GDM1 (cell line): ENCODE data around the gene BRD1.
A peak's percentile ranks its signal among the peaks of the same experiment; 100 is the strongest.

ENCODE experiments used
- DNase-seq: peaks from one replicate; lab custom pipeline; 2025; lab: John Stamatoyannopoulos, UW

Gene BRD1

DNA sequence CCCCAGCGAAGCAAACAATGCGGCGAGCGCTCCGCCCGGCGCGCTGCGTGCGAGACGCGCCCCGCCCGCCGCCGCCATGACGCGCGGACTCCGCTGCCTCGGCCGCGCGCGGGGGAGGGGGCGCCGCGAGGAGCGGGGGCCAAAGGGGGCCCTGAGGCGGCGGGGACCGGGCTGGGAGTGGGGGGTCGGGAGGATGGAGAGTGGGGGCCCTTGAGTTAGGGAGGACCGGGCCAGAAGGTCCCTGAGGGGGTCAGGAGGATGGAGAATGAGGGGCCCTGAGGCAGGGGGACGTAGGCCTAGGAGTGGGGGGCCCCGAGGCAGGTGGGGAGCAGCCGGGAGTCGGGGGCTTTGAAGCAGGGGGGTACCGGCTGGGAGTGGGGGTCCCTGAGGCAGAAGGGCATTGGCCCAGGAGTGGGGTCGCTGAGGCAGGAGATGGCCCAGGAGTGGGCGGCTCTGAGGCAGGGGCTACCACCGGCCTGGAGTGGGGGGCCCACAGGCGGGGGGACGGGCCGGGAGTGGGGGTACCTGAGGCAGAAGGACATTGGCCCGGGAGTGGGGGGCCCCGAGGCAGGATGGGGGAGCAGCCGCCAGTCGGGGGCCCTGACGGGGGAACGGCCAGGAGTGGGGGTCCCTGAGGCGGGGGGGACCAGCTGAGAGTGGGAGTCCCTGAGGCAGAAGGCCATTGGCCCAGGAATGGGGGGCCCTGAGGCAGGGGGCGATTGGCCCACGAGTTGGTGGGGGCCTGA lies at the start of gene BRD1:
Gene BRD1, minus strand, starts transcription at position 21 of the 746 bp plus-strand sequence. CDS start 3,556 bp downstream, outside the sequence.
- peak; percentile 65 for DNase-seq

DNA sequence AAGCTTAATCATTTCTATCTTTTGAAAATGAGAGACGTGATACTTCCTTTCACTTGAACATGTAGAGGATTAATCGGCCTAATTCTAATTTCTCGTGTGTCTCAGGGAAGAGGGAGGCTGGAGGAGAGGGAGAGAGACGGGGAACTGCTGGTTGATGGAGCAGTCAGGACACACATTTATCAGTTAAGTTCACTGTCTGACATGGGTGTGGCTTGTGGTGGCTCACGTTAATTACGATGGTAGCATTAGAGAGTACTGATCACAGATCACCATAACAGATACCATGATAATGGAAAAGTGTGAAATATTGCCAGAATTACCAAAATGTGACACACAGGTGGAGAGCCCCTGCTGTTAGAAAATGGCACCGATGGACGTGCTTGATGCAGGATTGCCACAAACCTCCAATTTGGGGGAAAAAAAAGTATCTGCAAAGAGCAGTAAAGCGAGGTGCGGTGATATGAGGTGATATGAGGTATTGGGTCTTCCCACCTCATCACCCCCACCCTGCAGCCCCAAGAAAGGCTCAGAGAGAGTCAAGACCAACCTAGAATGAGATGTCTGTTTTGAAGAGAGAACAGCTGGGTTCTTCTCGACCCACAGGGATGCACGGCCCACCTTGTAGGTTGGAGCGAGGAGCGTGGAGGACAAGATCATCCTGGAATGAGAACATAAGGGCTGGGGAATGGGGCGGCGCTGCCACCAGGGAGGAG lies 45.7 kb upstream of the BRD1 start:
- DNase-seq, result no peak

DNA sequence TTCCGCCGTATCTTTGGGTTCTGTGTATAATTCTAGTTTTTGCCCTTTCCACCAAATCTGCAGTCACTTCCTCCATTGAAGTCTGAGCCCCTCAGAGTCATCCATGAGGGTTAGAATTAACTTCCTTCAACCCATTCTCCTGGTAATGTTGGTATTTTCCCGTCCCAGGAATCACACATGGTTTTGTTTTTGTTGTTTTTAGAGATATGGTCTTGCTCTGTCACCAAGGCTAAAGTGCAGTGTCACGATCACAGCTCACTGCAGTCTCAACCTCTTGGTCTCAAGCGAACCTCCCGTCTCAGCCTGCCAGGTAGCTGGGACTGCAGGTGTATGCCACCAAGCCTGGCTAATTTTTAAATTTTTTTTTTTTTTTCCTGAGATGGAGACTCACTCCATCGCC lies 44.7 kb upstream of the BRD1 start:
- no peak for DNase-seq

DNA sequence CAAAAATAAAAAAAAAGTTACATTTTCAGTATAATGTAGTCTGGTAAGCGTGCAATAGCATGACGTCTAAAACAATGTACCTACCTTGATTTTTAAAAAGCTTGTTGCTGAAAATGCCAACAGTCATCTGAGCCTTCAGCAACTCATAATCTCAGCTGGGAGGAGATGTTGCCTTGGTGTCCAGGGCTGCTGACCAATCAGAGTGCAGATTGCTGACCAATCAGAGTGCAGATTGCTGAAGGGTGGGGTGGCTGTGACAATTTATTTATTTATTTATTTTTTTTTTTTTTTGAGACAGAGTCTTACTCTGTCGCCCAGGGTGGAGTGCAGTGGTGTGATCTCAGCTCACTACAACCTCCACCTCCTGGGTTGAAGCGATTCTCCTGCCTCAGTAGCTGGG lies 43.8 kb upstream of the BRD1 start:
- DNase-seq, result no peak

DNA sequence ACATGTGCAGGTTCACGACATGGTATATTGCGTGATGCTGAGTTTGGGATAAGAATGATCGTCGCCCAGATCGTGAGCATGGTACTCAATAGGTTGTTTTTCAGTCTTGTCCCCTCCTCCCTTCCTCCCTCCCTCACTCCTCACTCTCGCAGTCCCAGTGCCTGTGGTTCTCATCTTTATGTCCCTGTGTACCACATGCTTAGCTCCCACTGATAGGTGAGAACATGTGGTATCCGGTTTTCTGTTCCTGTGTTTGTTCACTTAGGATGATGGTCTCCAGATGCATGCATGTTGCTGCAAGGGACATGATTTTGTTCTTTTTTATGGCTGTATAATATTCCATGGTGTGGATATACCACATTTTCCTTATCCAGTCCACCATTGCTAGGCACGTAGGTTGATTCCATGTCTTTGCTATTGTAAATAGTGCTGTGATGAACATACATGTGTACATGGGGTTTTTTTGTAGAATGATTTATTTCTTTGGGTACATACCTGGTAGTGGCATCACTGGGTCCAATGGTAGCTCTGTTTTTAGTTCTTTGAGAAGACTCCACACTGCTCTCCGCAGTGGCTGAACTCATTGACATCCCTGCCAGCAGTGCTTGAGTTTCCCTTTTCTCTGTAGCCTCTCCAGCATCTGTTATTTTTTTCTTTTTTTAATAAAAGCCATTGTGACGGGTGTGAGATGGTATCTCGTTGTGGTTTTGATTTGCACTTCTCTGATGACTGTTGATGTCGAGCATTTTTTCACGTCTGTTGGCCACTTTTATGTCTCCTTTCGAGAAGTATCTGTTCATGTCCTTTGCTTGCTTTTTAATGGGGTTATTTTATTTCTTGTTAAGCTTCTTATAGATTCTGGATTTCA lies 42.4 kb upstream of the BRD1 start:
- no peak for DNase-seq

DNA sequence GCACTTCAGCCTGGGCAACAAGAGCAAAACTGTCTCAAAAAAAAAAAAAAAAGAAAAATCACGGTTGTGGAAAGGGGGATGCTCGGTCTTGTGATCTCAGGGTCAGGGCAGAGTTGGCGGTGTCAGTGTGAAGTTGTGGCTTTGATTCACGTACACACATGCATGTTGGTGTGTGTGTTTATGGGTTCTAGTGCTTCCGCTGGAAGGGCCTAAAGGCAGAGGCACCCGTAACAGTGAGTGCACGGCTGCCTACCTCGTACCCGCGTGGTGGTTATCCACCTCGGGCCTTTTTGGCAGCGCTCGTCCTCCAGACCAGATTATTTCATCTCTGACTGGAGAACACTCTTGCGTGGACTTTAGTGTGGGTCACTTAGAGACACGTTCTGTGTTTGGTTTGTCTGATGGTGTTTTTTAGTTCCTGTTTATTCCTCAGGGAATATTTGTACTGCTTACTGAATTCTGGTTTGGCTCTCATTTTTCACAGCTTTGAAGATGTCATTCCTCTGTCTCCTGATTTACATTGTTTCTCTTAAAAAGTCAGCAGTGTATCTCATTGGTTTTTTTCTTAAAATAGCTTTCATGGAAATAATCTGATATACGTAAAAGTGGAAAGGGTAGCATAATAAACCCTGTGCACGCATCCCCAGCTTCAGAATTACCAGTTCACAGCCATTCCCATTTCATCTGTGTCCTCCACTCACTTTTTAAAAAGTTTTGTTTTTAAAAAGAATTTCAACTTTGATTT lies 41.6 kb upstream of the BRD1 start:
- DNase-seq, result no peak

DNA sequence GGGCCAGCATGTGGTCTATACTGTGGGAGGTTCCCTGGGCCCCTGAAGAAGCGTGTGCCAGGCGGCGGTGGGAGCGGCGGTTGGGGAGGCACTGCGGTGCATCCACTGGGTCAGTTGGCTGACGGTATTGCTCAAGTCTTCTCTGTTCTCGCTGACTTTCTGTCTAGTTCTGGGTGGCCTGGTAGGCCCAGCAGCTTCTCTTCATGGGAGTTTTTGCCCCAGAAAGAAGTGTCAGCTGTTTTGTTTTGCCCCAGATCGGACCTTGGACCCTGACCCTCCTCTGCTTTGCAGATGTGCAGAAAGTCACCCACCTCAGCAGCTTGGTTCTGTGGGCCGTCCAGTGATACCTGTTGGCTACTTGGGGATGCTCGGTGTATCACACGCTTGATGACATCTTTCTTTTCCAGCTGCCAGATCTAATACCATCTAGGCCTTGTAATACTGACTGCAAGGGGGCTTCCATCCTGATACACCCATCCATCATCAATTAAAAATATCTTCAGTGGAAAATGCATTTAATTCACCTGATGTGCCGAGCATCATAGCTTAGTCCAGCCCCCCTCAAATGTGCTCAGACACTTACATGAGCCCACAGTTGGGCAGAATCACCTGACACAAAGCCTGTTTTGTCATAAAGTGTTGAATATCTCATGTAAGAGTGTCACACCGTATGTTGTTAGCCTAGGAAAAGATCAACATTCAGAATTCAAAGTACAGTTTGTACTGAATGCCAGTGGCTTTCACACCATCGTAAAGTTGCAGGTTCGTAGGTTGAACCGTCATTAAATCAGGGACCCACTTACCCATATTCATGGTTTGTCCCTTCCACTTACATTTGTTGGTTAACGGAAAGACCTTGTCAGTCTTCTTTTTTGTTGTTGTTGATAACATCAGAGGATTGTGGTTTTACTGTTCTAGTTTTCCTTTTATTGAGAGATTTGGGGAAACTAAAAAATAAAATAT lies 39.9 kb upstream of the BRD1 start:
- DNase-seq, result no peak

DNA sequence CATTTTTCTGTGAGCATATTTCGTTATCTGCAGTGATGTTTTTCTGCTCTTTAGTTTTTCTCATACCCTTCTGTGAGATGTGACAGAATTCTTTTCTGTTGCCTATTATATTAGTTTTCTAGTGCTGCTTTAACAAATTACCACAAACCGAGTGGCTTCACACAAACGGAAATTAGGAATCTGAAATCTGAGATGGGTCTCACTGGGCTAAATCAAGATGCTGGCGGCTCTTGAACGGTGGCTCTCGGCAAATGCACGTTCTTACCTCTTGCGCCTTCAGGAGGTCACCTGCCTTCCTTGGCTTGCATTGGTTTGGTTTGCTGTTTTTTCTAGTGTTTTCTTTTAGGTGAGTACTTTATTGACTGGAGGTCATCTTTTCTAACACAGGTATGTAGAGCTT lies 39.0 kb upstream of the BRD1 start:
- no peak for DNase-seq

DNA sequence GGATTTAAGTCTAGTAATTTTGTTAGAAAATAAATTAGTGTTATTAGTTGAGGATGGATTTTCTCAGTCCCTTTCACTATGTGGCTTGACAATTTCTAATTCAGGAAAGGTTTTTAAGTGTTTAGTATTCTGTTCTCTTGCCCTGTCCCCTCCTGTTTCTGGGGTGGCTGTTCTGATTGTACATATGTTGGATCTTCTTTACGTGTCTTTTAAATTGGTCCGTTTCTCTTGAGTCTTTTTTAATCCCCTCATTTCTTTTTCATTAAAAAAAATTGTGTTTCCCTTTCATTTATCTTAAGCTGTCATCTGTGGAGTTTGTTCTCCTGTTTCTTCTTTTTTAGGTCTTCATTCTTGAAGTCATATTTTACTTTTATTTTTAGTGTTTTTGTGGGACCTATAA lies 38.5 kb upstream of the BRD1 start:
- no peak for DNase-seq

DNA sequence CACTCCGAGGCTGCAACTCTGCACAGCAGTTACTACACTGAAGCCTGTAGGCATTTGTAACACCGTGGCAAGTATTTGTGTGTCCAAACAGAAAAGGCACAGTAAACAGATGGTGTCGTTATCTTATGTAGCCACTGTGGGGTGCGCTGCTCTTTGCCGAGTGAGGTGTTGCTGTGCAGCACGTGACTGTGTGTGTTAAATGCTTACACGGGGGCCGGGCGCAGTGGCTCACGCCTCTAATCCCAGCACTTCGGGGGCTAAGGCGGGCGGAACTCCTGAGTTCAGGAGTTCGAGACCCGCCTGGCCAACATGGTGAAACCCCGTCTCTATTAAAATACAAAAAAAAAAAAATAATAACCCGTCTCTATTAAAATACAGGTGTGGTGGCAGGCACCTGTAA lies 37.5 kb upstream of the BRD1 start:
- DNase-seq, result no peak

DNA sequence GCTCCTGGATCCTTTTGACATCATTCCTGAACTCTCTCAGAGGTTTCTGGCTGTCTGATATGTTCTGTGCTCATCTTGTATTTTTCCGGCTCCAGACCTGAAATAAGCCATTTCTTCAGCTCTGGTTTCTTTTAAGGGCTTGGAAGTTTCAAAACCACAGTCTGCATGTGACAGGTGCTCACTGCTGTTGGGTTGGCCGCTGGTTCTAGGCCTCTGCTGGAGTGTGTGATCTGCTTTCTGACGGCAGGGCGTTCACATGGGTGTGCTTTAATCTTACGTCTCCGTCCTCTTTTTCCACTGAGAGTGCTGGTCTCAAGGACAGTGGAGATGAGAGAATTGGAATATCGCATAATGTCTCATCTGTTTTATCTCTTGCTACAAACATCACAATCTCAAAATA lies 36.3 kb upstream of the BRD1 start:
- no peak for DNase-seq

DNA sequence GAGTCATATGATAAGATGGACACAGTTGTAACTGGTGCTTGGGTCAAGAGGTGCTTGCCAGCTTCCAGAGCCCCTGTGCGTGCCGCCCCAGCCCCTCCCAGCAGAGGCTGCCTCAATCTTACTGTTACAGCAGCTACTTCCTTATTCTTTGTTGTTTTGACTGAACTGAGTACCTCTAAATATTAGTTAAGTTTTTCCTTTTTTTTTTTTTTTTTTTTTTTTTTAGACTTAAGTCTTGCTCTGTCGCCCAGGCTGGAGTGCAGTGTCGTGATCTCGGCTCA lies 34.8 kb upstream of the BRD1 start:
- no peak for DNase-seq

DNA sequence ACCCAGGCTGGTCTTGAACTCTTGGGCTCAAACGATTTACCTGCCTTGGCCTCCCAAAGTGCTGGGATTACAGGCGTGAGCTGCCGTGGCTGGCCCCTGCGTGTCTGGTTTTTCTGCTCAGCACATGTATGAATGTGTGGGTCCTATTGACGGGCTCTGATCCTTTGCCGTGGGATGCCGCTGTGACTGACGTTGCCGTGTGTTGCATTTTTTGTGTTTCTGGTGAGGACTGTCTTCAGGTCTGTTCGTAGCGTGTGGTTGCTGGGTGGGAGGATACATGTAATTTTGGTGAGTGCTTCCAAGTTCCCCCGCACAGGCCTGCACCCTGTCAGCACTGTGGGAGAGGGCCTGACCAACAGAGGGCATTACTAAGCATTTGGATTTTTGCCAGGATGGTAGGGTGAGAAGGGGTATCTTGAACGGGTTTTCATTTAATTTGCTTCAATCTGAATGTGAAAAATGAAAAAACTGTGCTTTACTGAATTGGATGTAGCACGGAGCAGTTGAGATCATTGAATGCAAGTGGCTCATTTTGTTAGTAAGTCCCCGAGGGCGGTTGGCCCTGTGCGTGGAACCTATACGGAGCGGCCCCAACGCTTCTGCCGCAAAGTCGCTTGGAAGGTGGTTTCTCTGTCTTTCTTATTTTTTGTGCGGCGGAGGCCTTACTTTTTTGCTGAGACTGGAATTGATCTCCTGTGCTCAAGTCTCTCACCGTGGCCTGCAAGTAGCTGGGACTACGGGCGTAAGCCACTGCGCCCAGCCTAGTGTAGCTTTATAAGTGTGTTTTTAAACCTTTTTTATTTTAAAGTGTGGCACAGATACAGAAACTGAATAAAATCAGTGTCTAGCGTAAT lies 34.2 kb upstream of the BRD1 start:
- no peak for DNase-seq

DNA sequence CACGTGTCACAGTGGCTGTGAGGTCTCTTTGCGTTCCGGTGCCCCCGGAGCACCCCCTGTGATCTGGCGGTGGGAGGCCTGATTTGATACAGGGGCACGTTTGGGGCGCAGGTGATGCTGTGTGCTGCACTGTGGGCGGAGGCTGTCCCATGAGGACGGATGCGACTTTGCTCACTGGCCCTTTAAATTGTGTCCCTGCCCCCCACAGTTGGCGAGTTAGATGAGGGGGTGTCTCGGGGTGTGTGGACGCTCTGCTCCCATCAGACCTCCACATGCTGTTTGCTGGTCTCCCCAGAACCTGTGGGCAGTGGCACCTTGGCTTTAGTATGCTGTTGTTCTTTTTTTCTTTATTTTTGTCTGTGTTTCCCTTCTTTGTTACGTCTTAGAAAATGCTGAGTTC lies 31.2 kb upstream of the BRD1 start:
- DNase-seq, result no peak

DNA sequence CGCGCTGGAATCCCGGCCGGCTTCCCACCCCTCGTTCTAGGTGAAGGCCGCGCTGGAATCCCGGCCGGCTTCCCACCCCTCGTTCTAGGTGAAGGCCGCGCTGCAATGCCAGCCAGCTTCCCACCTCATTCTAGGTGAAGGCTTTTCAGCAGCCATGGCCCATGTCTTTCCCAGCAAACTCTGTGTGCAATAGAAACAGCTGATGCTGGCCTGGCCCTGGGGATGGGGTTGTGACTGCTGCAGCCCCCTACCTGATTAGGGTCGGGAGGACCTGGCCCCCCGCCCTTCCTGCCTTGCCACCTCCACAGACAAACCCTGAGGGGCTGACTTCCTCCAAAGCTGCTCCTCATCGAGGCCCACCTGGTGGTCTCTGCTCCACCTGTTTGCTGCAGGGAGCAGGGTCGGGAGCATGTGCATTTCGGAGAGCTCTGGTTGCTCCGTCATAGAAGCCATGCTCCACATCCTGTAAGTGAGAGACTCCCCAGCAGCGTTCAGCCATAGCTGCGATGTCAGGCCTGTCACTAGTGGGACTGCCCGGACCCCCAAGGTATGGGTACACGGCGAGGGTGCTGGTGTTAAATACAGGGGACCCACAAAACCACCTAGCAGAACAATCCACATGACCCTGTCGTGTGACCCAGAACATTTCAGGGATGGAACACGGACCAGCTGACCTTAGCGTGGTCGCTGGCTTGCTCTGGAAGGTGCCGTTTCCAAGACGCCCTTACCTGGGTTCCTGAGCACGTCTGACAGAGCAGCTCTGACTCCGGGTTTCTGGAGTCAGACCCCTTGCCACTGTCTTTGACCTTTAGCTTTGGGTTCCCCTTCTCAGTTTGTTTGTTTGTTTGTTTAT lies 29.3 kb upstream of the BRD1 start:
- DNase-seq, result no peak

DNA sequence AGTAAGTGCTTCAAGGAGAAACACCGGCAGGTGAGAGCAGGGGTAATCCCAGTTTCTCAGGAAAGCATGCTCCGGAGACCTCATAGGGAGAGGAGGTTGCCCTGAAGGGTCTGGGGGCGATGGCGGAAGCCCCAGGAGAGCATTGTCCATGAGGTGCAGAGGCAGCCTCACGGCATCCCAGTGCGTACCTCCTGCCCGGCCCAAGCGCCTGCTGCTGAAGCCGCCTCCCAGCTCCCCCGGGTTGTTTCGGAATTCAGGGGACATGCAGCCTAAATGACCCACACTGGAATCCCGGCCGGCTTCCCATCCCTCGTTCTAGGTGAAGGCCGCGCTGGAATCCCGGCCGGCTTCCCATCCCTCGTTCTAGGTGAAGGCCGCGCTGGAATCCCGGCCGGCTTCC lies 28.7 kb upstream of the BRD1 start:
- DNase-seq, result no peak

DNA sequence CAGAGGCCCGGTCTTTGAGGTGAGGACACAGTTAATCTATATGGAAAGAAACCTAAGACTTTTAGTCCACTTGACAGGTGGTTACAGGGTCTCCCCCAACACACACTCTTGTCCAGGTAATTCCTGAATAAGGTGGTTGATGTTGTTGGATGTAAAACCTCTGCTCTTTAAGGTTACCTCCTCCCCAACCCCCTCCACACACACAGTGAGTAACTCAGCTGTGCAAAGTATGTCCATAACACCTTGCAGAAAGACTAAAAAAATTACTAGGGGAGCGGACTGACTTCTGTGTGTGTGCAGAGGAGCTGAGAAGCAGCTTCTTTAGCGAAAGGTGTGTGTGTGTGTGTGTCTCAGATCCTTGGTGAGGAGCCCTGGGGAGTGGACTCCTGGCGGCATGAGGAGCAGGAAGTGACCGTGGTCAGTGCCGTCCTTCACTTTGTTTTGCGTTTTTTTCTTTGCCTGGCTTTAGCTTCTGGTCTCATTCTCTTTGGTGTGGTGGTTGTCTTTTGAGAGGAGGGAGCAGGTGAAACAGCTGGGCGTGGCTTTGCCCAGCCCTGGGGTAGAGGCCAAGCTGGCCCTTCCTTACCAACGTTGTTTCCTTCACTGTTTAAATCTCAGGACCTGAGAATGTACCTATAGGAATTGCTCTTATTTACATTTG lies 27.7 kb upstream of the BRD1 start:
- DNase-seq, result no peak

DNA sequence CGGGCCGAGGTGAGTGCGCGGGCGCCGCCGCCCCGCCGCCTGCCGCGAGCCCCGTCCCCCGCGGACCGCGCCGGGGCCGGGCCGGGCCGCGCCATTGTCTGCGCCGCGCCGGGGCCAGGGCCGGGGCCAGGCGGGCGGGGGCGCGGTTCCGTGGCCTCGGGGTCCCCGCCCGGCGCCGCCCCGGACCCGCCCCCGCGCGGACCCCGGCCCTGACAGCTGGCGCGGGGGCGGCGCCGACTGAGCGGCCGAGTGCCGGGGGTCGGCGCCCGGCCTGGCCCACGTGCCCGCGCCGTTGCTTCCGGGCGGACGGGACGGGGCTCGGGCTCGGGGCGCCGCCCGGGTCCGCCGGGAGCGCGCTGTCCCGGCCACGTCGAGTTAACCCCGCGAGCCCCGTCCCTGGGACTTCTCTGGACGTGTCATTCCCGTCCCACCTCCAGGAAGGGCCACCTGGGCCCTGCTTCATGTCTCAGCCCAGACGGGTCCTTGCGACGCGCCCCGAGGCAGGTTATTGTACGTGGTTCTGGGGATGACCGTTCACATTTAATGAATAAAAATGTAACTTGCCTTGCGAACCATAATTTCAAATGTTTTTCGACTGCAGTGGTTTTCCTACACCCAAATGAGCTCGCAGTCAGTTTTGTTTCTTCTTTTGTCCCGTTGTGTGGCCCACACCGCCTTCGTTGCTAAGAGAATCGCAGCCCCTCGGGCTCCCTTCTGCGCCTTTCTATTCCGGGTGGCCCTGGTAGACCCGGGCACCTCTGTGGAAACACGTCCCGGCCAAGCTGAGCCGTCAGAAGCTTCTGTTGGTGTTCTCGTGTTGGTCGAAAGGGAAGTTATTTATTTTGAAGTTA lies 26.5 kb upstream of the BRD1 start:
- no peak for DNase-seq
